NB4 (cell line): ENCODE data around the gene PHACTR1.

ENCODE experiments used
- DNase-seq: peaks from one replicate; pipeline ENCODE4 v3.0.0; 2010; ENCODE audit warnings: low read depth
- H3K4me3 ChIP-seq: one replicate; pipeline ENCODE4 v1.5.1; 2011; ENCODE audit warnings: mild to moderate bottlenecking, low read depth, low read length, moderate library complexity
- MYC ChIP-seq: IDR thresholded peaks from 2 replicates; pipeline ENCODE4 v1.6.1; 2011; ENCODE audit warnings: low read depth, low read length
- POLR2A ChIP-seq: IDR thresholded peaks from 2 replicates; pipeline ENCODE4 v1.6.1; 2011; ENCODE audit warnings: mild to moderate bottlenecking; ENCODE audit not compliant: insufficient read length; ENCODE audit errors: extremely low read depth
- TF ChIP-seq, protein P1 (sequence below): IDR thresholded peaks from one replicate; pipeline ENCODE4 v1.5.1; 2012; ENCODE audit warnings: low read depth, low read length
- TF ChIP-seq, protein P2 (sequence below): IDR thresholded peaks from 2 replicates; pipeline ENCODE4 v1.6.1; 2011; ENCODE audit warnings: low read depth, low read length

PHACTR1 gene

DNA sequence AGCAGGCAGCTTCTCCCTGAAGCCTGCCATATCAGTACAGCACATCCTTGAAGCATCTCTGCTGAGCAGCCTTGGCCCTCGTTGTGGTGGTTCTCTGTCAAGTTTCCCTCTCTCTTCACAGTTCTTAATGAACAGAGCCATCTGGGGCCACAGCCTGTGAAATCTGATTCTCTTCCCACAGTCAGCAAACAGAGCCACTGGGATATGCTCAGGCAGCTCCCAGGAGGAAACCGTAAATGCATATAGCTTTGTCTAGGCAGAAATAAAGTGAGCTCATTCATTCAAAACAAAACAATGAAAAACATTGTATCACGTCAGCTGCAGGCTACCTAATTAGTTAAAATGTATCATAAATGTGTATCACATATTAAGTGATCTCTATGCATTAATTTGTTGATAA, 531.5 kb downstream of the PHACTR1 start:
- no peak for TF ChIP-seq POLR2A
- TF ChIP-seq MYC: no peak
- TF ChIP-seq, protein P1, sequence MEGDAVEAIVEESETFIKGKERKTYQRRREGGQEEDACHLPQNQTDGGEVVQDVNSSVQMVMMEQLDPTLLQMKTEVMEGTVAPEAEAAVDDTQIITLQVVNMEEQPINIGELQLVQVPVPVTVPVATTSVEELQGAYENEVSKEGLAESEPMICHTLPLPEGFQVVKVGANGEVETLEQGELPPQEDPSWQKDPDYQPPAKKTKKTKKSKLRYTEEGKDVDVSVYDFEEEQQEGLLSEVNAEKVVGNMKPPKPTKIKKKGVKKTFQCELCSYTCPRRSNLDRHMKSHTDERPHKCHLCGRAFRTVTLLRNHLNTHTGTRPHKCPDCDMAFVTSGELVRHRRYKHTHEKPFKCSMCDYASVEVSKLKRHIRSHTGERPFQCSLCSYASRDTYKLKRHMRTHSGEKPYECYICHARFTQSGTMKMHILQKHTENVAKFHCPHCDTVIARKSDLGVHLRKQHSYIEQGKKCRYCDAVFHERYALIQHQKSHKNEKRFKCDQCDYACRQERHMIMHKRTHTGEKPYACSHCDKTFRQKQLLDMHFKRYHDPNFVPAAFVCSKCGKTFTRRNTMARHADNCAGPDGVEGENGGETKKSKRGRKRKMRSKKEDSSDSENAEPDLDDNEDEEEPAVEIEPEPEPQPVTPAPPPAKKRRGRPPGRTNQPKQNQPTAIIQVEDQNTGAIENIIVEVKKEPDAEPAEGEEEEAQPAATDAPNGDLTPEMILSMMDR: no peak
- TF ChIP-seq, protein P2, sequence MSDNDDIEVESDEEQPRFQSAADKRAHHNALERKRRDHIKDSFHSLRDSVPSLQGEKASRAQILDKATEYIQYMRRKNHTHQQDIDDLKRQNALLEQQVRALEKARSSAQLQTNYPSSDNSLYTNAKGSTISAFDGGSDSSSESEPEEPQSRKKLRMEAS: no peak
- no peak overlapping the region for H3K4me3 ChIP-seq
- no peak for DNase-seq

DNA sequence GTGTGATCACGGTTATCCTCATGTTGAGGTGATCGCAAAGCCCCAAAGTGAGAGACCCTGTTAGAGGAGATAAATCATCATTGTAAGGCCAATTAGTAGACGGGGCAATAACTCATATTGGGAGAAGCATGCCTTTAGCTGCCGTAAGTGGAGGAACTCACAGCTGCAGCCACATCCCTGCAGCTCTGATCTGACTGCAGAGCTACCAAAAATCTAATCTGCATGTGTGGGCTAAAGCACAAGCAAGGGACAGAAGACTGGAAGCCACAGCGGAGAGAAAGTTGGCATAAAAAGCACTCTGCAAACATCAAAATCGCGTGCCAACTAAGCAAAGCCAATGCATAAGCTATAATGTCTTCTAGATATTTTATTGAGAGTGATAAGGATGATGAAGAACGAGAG, 532.0 kb downstream of the PHACTR1 start:
- no peak overlapping the region for H3K4me3 ChIP-seq
- no peak for DNase-seq
- TF ChIP-seq MYC (no peak), POLR2A (no peak)
- TF ChIP-seq, protein P1: no peak
- TF ChIP-seq, protein P2: no peak

DNA sequence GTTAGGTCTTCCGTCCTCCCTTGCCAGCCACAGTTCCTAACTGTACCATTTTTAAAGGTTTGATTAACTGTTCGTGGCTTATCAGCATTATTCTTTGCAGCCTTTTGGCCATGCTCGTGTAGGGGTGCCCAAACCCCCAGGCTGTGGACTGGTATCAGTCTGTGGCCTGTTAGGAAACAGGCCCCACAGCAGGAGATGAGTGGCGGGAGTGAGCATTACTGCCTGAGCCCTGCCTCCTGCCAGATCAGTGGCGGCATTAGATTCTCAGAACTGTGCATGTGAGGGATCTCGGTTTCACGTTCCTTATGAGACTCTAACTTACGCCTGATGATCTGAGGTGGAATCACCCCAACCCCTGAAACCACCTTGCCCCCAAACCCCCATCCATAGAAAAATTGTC, 532.4 kb downstream of the PHACTR1 start:
- DNase-seq: no peak
- no peak overlapping the region for H3K4me3 ChIP-seq
- TF ChIP-seq MYC: no peak
- TF ChIP-seq, protein P2: no peak
- no peak for TF ChIP-seq POLR2A
- TF ChIP-seq, protein P1: no peak

DNA sequence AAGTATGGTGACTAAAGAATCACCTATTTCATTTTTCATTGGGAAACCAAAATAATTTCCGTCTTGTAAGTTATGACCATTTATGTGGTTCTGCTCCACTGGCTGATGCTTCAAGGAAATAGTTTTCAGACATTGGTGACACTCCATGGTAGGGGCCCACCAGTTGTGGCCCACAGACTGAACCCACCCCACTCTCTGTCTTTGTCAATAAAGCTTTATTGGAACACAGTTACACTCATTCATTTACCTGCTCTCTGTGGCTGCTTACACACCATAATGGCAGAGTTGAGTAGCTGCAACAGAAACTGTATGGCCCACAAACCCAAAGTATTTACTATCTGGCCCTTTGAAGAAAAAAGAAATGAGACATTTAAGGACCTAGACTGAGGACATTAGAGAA, 533.2 kb downstream of the PHACTR1 start:
- no peak overlapping the region for H3K4me3 ChIP-seq
- no peak for DNase-seq
- TF ChIP-seq, protein P1: no peak
- TF ChIP-seq POLR2A (no peak), MYC (no peak)
- TF ChIP-seq, protein P2: no peak

DNA sequence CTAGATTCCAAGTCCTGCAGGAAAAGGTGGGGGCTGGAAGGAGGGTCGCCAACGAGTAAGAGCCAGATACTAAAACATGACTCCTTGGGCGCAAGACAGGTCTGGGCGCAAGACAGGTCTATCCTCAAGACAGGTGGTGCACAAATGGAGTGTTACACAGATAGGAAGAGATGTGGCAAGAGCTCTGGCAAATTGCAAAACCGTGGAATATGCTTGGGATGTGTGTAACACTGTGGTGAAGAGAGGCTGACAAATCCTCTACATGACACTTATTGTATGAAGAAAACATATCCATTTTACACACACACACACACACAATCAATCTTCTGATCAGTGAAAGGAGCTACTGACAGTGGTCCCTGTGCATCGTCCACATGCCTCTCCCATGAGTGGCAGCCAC, 534.1 kb downstream of the PHACTR1 start:
- no peak overlapping the region for H3K4me3 ChIP-seq
- DNase-seq: no peak
- no peak for TF ChIP-seq MYC
- TF ChIP-seq, protein P2: no peak
- TF ChIP-seq POLR2A: no peak
- TF ChIP-seq, protein P1: no peak

DNA sequence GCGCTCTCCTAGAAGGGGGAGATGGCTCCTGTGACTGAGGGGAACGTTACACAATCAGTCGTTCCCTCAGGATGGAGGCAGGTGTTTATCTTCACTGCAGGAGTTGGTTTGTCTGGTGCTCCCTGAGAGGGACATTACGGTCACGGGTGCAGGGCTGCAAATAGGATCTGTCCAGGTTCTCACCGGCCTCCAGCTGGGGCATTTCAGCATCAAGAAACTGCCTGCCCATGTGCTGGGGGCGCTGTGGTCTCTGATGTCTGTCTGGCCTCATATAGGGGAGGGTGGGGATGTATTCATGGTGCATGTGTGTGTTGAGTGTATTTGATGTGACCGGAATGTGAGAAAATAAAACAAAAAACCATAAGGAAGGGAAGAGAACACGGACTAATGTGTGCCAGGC, 534.7 kb downstream of the PHACTR1 start:
- H3K4me3 ChIP-seq: no peak overlapping the region
- DNase-seq: no peak
- TF ChIP-seq, protein P2: no peak
- no peak for TF ChIP-seq POLR2A
- TF ChIP-seq, protein P1: no peak
- TF ChIP-seq MYC: no peak
